ENCODE data around the gene CTNNA3.

Gene CTNNA3

DNA sequence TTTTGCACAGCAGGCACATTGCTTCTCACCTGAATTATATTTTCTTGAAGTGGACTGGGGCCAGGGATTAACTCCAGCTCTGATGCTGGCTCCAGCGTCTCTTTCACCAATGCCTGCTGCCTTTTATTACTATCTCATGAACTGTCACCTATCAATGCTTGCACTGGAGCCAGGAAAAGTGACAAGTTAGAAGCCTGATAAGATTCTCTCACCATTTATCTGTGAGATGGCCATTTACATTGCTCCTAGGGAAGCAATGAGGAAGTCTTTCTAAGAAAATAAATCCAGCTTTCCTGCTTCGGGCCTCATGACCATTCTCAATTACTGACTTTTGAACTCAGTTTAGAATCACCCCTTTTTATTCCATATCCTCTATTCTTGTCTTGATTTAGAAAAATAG lies 818.6 kb downstream of the CTNNA3 start:
- H3K27me3 ChIP-seq (ENCODE audit: insufficient read depth, poor library complexity, severe bottlenecking), result peaks cover 16% of the 10 kb centered on the region
- DNase-seq (ENCODE audit: low spot score), result no peak
- ATAC-seq (ENCODE audit: low read depth), result no peak
- TF ChIP-seq, protein P1, sequence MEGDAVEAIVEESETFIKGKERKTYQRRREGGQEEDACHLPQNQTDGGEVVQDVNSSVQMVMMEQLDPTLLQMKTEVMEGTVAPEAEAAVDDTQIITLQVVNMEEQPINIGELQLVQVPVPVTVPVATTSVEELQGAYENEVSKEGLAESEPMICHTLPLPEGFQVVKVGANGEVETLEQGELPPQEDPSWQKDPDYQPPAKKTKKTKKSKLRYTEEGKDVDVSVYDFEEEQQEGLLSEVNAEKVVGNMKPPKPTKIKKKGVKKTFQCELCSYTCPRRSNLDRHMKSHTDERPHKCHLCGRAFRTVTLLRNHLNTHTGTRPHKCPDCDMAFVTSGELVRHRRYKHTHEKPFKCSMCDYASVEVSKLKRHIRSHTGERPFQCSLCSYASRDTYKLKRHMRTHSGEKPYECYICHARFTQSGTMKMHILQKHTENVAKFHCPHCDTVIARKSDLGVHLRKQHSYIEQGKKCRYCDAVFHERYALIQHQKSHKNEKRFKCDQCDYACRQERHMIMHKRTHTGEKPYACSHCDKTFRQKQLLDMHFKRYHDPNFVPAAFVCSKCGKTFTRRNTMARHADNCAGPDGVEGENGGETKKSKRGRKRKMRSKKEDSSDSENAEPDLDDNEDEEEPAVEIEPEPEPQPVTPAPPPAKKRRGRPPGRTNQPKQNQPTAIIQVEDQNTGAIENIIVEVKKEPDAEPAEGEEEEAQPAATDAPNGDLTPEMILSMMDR (IDR thresholded peaks at IDR 0.05; ENCODE audit: poor library complexity, severe bottlenecking), result no peak
- H3K4me3 ChIP-seq (ENCODE audit: severe bottlenecking), result no peak overlapping the region
- no peak overlapping the region for H3K27ac ChIP-seq (ENCODE audit: poor library complexity, severe bottlenecking)
- no peaks in the 10 kb centered on the region for H3K36me3 ChIP-seq (ENCODE audit: low read depth)
- H3K4me1 ChIP-seq (ENCODE audit: insufficient read depth, poor library complexity, severe bottlenecking), result no peaks in the 10 kb centered on the region
- H3K9me3 ChIP-seq (ENCODE audit: severe bottlenecking), result no peaks in the 10 kb centered on the region

DNA sequence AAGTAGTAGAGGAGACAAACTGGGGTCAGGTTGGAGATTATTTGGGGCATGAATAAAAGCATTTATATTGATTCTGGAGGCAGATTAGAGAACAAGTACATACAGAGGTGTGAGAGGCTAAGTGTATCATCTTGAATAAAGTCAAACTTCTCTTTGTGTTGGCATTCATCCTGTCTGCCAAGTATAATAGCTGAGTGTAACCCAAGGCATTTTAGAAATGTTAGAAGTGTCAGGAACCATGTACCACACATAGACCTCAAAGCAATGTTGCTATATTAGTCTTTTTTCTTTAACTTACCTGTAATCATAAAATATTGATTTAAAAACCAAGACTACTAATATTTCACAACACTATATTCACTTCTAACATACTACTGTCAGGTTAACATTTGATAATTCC lies 826.4 kb downstream of the CTNNA3 start:
- DNase-seq (ENCODE audit: low spot score) (no peak), ATAC-seq (ENCODE audit: low read depth) (no peak)
- H3K4me1 ChIP-seq (ENCODE audit: insufficient read depth, poor library complexity, severe bottlenecking), result no peaks in the 10 kb centered on the region
- no peaks in the 10 kb centered on the region for H3K36me3 ChIP-seq (ENCODE audit: low read depth)
- TF ChIP-seq, protein P1 (IDR thresholded peaks at IDR 0.05; ENCODE audit: poor library complexity, severe bottlenecking), result no peak
- no peaks in the 10 kb centered on the region for H3K9me3 ChIP-seq (ENCODE audit: severe bottlenecking)
- H3K27me3 ChIP-seq (ENCODE audit: insufficient read depth, poor library complexity, severe bottlenecking), result peaks cover 2% of the 10 kb centered on the region
- H3K4me3 ChIP-seq (ENCODE audit: severe bottlenecking), result no peak overlapping the region
- H3K27ac ChIP-seq (ENCODE audit: poor library complexity, severe bottlenecking), result no peak overlapping the region

DNA sequence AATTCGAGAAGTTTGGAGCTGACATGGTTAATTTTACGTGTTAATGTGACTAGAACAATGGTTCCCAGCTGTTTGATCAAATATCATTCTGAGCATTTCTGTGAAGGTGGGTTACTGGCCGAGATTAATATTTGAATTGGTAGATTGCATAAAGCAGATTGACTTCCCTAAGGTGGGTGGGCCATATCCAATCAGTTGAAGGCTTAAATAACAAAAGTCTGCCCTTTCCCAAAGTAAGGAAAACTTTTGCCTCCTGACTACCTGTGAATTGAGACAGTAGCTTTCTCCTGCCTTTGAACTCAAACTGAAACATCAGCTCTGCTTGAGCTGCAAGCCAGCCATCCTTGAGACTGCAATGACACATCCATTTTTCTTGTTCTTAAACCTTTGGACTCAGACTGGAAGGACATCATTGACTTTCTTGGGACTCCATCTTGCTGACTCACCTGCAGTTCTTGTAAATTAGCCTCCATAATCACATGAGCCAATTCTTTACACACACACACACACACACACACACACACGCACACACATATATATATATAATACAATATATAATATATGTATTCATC lies 833.2 kb downstream of the CTNNA3 start:
- TF ChIP-seq, protein P1 (IDR thresholded peaks at IDR 0.05; ENCODE audit: poor library complexity, severe bottlenecking), result no peak
- Histone ChIP-seq H3K36me3 (ENCODE audit: low read depth) (no peaks in the 10 kb centered on the region), H3K27ac (ENCODE audit: poor library complexity, severe bottlenecking) (no peak overlapping the region), H3K27me3 (ENCODE audit: insufficient read depth, poor library complexity, severe bottlenecking) (no peaks in the 10 kb centered on the region), H3K4me3 (ENCODE audit: severe bottlenecking) (no peak overlapping the region), H3K4me1 (ENCODE audit: insufficient read depth, poor library complexity, severe bottlenecking) (no peaks in the 10 kb centered on the region), H3K9me3 (ENCODE audit: severe bottlenecking) (no peaks in the 10 kb centered on the region)
- DNase-seq (ENCODE audit: low spot score) (no peak), ATAC-seq (ENCODE audit: low read depth) (no peak)

DNA sequence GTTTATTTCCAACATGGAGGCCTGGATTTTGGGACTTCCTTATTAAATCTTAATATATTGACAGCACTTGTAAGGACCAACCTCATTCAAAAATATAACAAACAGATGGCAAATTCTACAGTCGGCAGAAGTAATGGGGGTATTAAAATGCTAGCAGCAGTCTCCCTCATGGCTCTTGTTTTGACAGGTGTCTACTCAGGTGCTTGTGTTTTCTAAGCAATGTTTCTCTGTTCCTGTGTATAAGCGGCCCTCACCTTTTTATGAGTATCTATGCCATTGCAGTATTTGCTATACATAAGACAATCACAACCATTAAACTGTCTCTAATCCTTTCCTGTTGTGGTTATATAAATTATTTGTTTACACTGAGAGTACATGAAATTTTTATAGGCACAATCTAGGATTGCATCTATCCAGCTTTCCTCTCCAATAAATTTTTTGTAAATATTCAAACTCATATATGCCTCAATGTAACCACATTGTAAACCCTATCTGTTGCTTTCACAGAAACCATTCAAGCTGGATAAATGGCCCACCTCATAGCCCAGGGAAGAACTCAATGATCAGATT lies 835.5 kb downstream of the CTNNA3 start:
- H3K4me3 ChIP-seq (ENCODE audit: severe bottlenecking), result no peak overlapping the region
- H3K4me1 ChIP-seq (ENCODE audit: insufficient read depth, poor library complexity, severe bottlenecking), result no peaks in the 10 kb centered on the region
- TF ChIP-seq, protein P1 (IDR thresholded peaks at IDR 0.05; ENCODE audit: poor library complexity, severe bottlenecking), result no peak
- no peak for ATAC-seq (ENCODE audit: low read depth)
- no peaks in the 10 kb centered on the region for H3K27me3 ChIP-seq (ENCODE audit: insufficient read depth, poor library complexity, severe bottlenecking)
- no peaks in the 10 kb centered on the region for H3K36me3 ChIP-seq (ENCODE audit: low read depth)
- H3K9me3 ChIP-seq (ENCODE audit: severe bottlenecking), result no peaks in the 10 kb centered on the region
- no peak overlapping the region for H3K27ac ChIP-seq (ENCODE audit: poor library complexity, severe bottlenecking)
- no peak for DNase-seq (ENCODE audit: low spot score)

DNA sequence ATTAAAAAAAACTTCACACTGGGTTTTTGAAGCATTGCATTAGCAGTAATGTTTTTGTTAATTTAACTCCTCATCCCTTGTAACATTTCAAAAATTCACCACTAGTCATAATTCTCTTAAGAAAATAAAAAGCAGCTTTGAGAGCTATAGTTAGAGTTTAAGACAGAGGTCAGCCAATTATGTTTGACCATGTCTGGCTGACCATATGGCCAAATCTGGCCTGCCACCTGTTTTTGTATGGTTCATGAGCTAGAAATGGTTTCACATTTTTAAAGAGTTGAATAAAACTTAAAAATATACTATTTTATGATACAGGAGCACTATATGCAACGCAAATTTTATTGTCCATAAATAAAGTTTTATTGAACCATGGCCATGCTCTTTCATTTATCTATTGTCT lies 843.2 kb downstream of the CTNNA3 start:
- Histone ChIP-seq H3K9me3 (ENCODE audit: severe bottlenecking) (no peaks in the 10 kb centered on the region), H3K4me1 (ENCODE audit: insufficient read depth, poor library complexity, severe bottlenecking) (no peaks in the 10 kb centered on the region), H3K4me3 (ENCODE audit: severe bottlenecking) (no peak overlapping the region), H3K27ac (ENCODE audit: poor library complexity, severe bottlenecking) (no peak overlapping the region), H3K27me3 (ENCODE audit: insufficient read depth, poor library complexity, severe bottlenecking) (peaks cover 5% of the 10 kb centered on the region), H3K36me3 (ENCODE audit: low read depth) (no peaks in the 10 kb centered on the region)
- TF ChIP-seq, protein P1 (IDR thresholded peaks at IDR 0.05; ENCODE audit: poor library complexity, severe bottlenecking), result no peak
- ATAC-seq (ENCODE audit: low read depth), result no peak
- DNase-seq (ENCODE audit: low spot score), result no peak
